Duodenal mucosa (tissue), 2 donors: ENCODE measurements around the gene COMMD7.
"Not testable (repeated sequence)": the region's sequence is repeated elsewhere in the genome, so short reads cannot be mapped to it uniquely, and the experiment has no call there.

Experiments
- H3K27ac ChIP-seq: one replicate; pipeline ENCODE4 v1.7.0; 2013; ENCODE audit warnings: low read depth, low read length
- H3K27me3 ChIP-seq, 2 donors: one replicate each; pipeline ENCODE4 v1.7.0; 2013; ENCODE audit warnings: low read length in 2 of 2, control low read depth in 1 of 2; ENCODE audit not compliant: insufficient read depth in 2 of 2, control insufficient read depth in 1 of 2
- H3K36me3 ChIP-seq, 2 donors: one replicate each; pipeline ENCODE4 v1.7.0; 2013; ENCODE audit warnings: low read length in 2 of 2, control low read depth in 1 of 2; ENCODE audit not compliant: insufficient read depth in 2 of 2, control insufficient read depth in 1 of 2
- H3K4me1 ChIP-seq, 2 donors: one replicate each; pipeline ENCODE4 v1.7.0; 2013; ENCODE audit warnings: low read length in 2 of 2, control low read depth in 1 of 2; ENCODE audit not compliant: insufficient read depth in 2 of 2, control insufficient read depth in 1 of 2
- H3K4me3 ChIP-seq, 2 donors: one replicate each; pipeline ENCODE4 v1.7.0; 2013; ENCODE audit warnings: low read length in 2 of 2, low read depth in 1 of 2
- H3K9ac ChIP-seq, 2 donors: one replicate each; pipeline ENCODE4 v1.7.0; 2013; ENCODE audit warnings: low read length in 2 of 2, low read depth in 1 of 2
- H3K9me3 ChIP-seq, 2 donors: one replicate each; pipeline ENCODE4 v1.7.0; 2013; ENCODE audit warnings: low read length in 2 of 2, control low read depth in 1 of 2; ENCODE audit not compliant: control insufficient read depth in 1 of 2

COMMD7 gene

GRCh38 chr20:32765230-32765875, 22.1 kb upstream of the COMMD7 start:
- H3K9me3 ChIP-seq, H3K9ac ChIP-seq, H3K27ac ChIP-seq, H3K36me3 ChIP-seq, H3K27me3 ChIP-seq, H3K4me3 ChIP-seq: not testable (repeated sequence)
- H3K4me1 ChIP-seq: peaks cover 12 to 19% of the 10 kb centered on the region in 2 donors

GRCh38 chr20:32764005-32764960, 21.0 kb upstream of the COMMD7 start:
- Histone ChIP-seq H3K36me3 (no peaks in the 10 kb centered on the region), H3K27me3 (no peaks in the 10 kb centered on the region), H3K4me1 (peaks cover 12 to 19% of the 10 kb centered on the region in 2 donors), H3K9ac (no peak overlapping the region), H3K27ac (no peak overlapping the region), H3K9me3 (no peaks in the 10 kb centered on the region), H3K4me3 (no peak overlapping the region)

GRCh38 chr20:32763202-32764004, 20.1 kb upstream of the COMMD7 start:
- H3K4me1 ChIP-seq: peaks cover 12 to 19% of the 10 kb centered on the region in 2 donors
- H3K27ac ChIP-seq: no peak overlapping the region
- peak overlapping the region; percentile 84 to 85 for H3K4me3 ChIP-seq
- peak overlapping the region; percentile 59 to 69 for H3K9ac ChIP-seq
- H3K36me3 ChIP-seq: no peaks in the 10 kb centered on the region
- no peaks in the 10 kb centered on the region for H3K9me3 ChIP-seq
- no peaks in the 10 kb centered on the region for H3K27me3 ChIP-seq

GRCh38 chr20:32762754-32763201, 19.5 kb upstream of the COMMD7 start:
- no peaks in the 10 kb centered on the region for H3K9me3 ChIP-seq
- peaks cover 12 to 19% of the 10 kb centered on the region in 2 donors for H3K4me1 ChIP-seq
- no peaks in the 10 kb centered on the region for H3K27me3 ChIP-seq
- peak overlapping the region; percentile 59 to 69 for H3K9ac ChIP-seq
- H3K27ac ChIP-seq: no peak overlapping the region
- H3K4me3 ChIP-seq: peak overlapping the region; percentile 84 to 85
- H3K36me3 ChIP-seq: no peaks in the 10 kb centered on the region

- Histone ChIP-seq H3K36me3 (no peaks in the 10 kb centered on the region), H3K9ac (peak within 1 kb of the TSS; percentile 59 to 69), H3K27ac (no peak within 1 kb of the TSS), H3K4me1 (peaks cover 12 to 19% of the 10 kb centered on the region in 2 donors), H3K9me3 (no peaks in the 10 kb centered on the region), H3K4me3 (peak within 1 kb of the TSS; percentile 84 to 85), H3K27me3 (no peaks in the 10 kb centered on the region)
These were observed 18.8 kb upstream of the COMMD7 start, which contains the start of gene DNMT3B for GRCh38 chr20:32761831-32762753. Gene DNMT3B, plus strand, starts transcription at chr20:32762385. Its CDS starts 17,939 bp downstream, at chr20:32780324.

- Histone ChIP-seq H3K4me1 (peaks cover 12 to 19% of the 10 kb centered on the region in 2 donors), H3K27ac (no peak overlapping the region)
These were observed 18.2 kb upstream of the COMMD7 start for GRCh38 chr20:32761417-32761830.

GRCh38 chr20:32756156-32756555, 12.9 kb upstream of the COMMD7 start:
- Histone ChIP-seq H3K4me3 (no peak overlapping the region), H3K9me3 (no peaks in the 10 kb centered on the region), H3K36me3 (no peaks in the 10 kb centered on the region), H3K9ac (no peak overlapping the region), H3K27ac (no peak overlapping the region), H3K27me3 (no peaks in the 10 kb centered on the region), H3K4me1 (peaks cover 0 to 4% of the 10 kb centered on the region in 2 donors)

More at GRCh38 chr20:32761417-32761830, 18.2 kb upstream of the COMMD7 start:
- Histone ChIP-seq H3K27me3 (no peaks in the 10 kb centered on the region), H3K4me3 (peak overlapping the region; percentile 67 to 71), H3K36me3 (no peaks in the 10 kb centered on the region), H3K9ac (no peak overlapping the region), H3K9me3 (no peaks in the 10 kb centered on the region)

GRCh38 chr20:32753731-32754130, 10.5 kb upstream of the COMMD7 start:
- no peaks in the 10 kb centered on the region for H3K4me1 ChIP-seq
- no peak overlapping the region for H3K4me3 ChIP-seq
- no peaks in the 10 kb centered on the region for H3K27me3 ChIP-seq
- H3K36me3 ChIP-seq: no peaks in the 10 kb centered on the region
- no peak overlapping the region for H3K9ac ChIP-seq
- no peaks in the 10 kb centered on the region for H3K9me3 ChIP-seq
- no peak overlapping the region for H3K27ac ChIP-seq
